Colon (tissue), 2 donors: ENCODE measurements around the gene AARS2.

ENCODE experiments used
- FAIRE-seq: peaks from 2 replicates; lab custom pipeline; 2012; peaks lifted over from hg19 to GRCh38; lab: Jason Lieb, UNC
- donor health status: control.
- donor health status: control.

The AARS2 gene

DNA sequence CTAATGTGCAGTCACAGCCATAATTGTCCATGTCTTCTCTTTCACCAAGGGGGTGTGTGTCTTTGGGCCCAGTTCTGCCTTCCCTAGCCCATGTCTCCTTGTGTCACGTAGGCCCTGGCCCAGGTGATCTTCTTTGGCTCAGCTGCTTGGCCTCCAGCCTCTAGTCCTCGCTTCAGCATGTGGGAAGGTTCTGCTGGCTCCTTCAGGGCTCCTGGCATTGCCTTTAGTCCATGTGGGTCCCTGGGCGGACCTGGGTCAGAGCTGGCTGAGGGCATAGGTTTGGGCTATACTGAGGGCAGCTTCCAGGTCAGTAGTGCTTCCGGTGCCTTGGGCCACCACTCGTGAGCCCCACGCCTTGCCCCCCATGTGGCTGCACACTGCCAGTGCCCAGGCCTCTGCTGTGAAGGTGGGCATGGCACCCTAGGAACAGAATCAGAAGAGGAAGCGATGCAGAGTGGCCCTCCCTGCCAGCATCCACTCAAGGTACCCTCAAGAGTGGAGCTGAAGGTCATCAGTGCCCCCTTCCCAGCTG lies 12.8 kb downstream of the AARS2 start:
- FAIRE-seq: no peak

DNA sequence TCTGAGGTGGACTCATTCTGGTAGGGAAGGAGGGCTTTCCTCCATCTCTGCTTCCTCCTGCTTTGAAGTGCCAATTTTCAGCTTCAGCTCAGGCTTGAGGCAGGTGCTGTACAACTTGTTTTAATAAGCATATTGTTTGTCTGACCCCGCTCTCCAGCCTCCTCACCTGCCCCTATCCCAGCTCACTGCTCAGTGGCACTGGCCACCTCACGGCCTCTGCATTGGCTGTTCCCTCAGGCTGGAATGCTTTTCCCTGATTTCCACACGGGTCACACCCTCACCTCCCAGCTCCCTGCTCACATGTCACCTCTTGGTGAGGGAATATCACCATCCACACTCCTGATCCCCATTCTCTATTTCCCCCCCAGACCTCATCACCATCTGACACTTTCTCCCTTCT lies 14.3 kb downstream of the AARS2 start:
- no peak for FAIRE-seq

DNA sequence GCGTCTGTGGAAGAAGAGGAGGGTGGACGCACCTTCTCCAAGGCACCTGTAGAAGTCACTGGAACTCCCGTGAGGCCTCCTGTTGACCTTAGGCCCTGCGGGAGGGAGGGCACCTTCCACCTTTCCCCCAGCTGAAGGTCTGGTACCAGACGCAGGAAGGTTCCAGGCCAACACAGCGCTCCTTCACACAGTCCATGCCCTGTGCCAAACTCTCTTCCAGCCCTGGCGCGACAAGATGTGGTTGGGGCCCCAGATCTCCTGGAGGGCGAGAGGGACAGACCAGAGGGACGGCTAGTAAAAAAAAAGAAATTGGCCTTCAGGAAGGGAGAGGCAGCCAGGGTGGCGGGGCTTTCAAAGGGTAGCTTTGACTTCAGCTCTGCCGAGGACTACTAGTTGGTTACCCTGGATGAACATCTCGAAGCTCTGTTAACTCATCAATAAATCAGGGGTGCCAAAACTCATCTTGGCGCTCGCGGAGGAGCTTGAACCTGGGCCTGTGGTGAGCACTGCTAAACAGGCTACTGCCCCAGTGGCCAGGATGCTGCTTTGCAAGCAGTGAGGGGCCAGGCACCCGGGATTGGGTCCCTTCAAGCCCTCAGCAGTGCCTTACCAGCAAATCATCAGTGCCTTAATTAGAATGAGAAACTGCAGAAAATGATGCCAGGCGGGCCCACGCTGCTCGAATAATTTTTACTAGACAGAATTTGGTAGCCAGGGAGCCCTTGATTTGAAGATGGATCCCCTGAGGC lies 14.9 kb downstream of the AARS2 start:
- no peak for FAIRE-seq

DNA sequence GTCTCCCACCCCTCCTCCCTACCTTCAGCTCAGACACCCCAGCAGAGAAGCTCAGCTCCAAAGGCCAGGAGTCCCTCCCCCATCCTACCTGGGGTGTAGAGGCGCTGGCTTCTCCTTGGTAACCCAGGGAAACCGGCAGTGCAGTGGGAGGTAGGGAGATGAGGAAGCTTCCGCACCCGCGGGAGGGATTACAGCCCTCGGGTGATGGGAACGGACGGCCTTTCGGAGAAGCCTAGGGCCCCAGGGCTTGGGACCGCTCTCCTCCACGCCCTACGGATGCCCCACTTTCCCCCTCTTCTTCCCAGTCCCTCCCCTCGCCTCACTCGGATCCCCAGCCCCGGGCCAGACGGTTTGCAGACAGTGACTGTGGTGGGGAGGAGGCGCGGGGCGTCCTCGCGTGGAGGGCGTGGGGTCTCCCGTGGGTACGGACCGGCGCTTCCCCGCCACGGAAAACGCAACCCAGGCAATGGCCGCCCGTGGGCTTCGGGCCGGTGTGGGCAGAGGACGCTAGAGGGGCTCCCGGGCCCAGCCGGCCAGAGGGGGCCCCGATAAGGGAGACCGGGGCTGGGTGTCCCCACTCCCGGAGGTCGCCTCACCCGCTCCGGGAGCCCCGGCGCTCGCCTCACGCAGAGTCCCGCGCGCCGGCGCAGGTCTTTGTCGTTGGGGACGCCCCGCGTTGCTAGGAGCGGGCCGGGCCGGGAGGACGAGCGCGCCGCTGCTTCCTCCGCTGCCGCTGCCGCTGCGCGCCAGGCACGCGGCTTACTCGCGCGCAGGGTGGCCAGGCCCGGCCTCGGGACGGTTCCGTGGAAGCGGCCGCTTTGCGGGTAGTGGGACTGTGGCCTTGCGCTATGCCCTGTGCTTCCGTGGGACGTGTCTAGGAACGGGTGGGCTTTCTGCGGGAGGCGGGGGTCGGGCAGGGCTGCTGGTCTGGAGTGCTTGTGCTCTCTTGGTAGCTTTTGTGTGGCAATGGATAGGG lies 15.8 kb downstream of the AARS2 start:
- FAIRE-seq: no peak

DNA sequence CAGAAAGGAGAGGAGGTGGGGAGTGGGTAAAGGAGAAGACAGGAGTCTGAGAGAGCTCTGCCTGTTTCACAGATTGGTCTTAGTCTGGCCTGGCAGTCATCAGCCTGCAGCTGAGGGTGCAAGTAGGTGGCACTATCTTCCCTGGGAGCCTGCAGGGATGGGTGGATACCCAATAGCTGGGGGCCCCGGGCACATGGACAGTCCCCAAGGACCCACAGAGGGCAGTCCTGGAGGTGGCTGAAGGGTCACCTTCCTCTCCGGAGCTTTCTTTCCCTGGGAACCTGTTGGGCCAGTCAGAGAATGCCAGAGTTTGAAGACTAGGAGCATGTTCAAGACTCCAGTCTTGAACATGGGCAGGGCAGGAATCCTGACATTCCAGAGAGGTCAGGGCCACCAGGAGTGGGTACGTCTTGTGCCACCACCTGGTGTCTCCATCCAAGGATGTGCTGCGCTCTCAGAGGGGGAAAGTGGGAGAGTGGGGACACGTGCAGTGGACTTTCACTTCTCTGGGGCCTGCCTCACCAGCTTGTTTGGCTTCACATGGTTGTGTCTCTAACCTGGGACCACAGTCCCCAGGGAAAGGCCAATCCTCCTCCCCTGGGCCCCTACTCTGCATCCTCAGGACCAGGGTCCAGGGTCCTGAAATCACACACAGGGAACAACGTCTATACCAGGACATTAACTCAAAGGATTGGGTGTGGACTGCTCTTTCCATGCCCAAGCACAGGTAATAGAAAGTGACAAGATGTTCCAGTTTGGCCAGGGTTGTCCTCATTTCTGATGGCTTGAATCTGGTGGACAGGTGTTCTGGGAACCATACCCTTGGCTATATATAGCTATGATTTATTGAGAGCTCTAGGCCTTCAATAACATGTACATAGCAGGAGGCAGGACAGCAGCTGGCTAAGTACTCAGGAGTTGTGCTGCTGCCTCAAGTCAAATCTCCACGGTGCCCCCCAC lies 18.0 kb downstream of the AARS2 start:
- FAIRE-seq: no peak

DNA sequence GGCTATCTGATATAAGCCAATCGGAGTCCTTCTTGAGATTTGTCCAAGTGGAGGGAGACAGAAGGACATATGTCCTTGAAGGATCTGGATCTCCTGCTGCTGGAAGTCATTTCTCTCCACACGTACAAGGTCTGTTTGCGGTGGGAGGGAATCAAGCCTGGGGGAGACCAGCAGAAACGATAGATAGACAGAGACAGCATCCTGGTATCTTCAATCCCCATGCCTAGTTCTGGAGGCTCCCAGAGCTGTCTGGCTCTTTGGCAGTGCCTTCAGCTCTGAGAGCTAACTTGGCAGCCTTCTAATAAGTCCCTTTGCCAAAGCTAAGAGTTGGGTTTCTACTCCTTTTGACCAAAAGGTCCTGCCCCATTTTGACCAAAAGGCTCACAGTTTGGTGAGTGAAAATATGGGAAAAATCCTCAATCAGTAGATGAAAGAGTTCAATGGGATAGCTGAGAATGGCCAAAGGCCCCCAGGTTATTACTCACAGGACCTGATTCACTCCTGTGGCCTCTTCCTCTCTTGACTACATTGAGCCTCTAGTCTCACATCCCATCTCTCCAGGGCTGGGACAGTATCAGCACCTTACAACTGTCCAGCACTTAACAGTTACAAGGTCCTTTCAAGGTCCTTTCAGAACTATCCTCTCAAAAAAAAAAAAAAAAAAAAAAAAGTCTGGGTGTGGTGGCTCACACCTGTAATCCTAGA lies 20.3 kb downstream of the AARS2 start:
- no peak for FAIRE-seq

DNA sequence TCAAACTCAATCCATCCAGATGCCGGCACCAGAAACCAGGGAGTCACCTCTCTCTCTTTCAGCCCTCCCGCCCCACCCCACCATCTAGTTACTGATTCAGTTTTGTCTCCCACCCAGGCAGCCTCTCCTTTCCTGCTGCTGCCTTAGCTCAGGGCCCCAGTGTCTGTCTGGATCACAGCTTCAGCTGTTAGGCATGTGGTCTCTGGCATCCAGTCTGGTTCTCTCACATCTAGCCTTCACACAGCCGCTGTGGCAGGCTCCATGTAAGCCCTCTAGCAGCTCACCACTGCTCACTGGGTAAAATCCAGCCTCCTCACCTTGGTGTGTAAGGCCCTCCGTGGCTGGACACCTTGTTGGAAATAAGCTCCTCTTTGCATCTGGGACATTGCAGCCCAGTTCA lies 21.3 kb downstream of the AARS2 start:
- FAIRE-seq: no peak

DNA sequence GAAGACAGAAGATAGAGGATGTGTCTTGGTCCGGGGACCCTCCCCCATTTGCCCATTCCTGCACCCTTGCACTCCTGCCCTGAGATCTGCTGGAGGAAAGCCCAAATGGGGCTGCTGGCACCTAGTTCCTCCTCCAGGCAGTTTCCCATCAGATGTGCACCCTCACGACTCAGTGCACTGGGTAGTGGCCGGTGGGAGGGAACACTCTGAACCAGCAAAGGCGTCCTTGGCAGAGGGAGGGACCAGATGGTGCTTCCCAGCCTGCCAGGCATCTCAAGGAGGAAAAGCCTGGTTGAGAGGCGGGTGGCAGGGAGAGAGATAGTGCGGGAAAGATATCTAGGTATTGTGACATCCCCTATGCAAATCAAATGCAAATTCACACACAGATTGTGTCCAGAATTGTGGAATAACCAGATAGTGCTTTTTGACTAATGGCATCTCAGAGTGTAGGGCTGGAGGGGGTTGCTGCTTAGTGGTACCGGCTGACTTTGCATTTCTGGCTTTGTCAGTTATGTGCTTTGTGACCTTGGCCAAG lies 23.4 kb downstream of the AARS2 start:
- no peak for FAIRE-seq

DNA sequence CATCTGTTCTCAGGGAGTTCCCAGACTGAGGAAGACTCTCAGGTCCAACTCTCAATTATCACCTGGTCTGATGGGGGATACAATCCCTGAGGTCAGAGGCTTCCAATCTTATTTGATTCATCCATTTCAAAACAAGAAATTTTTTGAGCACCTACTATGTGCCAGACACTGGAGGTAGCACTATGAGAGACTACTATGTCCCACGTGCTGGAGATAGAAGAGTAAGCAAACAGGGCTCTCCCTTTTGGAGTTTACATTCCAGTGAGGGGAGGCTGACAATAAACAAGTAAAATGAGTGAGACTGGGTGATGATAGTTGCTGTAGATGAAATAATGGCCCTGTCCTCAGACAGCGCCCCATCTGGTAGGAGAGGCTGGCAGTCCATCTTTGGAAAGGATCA lies 26.4 kb downstream of the AARS2 start:
- FAIRE-seq: no peak

DNA sequence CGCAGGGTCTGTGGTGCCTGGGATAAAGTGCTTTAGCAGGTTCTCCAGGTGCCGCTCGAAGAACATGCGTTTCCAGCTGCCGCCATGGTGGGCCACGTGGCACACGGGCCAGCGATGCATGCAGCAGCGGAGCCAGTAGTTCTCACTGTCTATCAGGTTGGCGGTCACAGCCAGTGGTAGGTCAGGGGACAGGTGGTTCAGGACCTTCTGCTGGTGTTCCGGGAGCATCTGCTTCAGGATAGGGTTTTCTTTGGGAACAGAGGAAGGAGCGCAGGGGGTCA lies 26.9 kb downstream of the AARS2 start:
- no peak for FAIRE-seq

DNA sequence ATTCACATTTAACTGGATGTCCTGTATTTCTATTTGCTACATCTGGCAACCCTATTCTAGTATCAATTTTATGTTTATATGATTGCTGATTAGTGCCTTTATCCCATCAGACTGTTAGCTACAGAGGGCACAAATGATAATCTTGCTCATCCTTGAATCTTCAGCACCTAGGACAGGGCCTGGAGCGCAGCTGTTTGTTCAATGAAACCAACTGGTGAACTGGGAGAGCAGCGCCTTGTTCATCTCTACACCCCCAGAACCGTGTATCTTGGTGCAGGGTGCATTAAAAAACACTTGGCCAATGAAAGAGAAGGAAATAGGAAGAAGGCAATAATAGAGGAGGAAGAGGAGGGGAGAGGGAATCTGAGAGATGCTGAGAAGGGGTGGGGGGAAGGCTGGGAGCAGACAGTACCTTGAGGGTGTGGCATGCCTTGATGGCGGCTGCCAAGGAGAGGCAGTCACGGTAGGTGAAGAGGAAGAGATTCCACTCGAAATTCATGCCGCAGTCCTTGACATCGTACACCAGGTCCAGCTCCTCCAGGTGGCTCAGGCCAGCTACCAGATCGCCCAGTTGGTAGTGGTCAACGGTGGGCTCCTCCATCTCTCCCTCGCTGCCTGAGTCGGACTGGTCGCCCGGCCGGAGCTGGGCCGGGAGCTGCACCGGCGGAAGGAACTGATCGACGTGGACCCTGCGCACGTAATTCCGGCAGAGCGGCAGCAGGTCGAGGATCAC lies 27.4 kb downstream of the AARS2 start:
- no peak for FAIRE-seq

DNA sequence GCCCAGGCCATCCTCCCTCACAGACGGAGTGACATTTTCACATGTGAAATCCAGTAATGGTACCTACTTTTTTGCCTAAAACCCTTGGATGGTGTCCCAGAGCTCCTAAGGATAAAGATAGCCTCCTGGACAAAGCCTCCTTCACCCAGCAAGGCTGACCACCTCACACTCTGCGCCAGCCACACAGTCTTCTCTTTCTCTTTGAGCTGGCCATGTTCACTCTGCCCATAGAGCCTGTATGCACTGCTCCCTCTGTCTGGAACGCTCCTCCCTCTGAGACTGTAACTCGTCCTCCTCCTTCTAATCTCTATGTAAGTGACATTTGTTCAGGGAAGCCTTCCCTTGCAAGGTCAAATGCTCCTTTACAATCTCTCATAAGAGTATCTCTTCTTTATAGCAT lies 28.3 kb downstream of the AARS2 start:
- FAIRE-seq: no peak

DNA sequence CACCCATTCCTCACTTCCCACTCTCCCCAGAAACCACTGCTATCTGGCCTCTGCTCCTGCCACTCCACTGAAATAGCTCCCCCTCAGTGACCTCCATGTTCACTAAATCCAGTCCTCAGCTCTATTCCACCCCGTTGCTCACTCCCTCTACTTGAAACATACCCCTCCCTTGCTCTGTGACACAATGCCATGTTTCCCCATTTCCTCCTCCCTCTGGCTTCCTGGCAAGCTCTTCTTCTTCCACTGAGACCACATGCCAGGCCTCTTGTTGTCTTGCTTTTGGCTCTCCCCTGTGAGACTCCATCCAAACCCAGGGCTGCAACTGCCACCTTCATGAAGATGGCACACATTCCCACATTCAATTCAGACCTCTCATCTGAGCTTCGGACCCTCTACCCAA lies 29.0 kb downstream of the AARS2 start:
- no peak for FAIRE-seq

DNA sequence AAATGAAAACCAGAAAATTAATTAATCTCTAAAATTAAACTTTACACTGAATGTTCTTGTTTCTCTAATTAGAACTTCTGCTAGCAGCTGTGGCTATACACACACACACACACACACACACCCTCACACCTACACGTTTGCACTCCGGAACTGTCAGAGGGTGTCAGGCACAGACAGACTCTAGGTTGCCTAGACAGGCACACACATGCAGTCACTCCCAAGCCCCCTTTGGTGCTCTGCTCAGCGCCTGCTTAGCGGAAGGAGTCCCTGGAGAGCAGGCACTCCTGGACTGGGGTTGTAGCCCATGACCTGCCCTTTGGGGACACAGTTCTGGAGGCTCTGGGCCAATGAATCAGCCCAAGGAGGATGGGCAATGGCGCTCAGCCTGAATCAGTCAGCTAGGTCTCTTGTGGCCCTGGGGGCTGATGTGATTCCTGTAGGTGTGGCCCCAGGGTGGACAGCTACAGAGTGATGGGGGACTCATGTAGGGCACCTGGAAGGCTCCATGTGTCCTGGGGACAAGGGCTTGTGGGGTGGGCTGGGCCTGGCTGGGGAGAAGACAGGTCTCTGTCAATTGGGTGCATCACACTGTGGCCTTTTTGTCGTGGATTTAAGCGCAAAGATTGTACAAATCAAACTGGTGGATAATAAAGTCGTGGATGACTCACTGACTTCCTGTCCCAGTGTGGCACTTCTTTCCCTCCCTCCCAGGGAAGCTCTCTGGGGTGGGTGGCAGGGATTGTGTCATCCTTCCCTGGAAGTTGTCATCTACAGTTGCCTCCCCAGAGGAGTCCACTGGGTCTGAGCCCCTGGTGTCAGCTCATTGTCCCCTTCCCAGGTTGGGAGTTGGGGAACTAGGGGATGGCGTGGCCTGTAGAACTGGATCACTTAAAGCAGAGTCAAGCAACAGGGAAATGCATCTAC lies 34.1 kb downstream of the AARS2 start:
- no peak for FAIRE-seq

DNA sequence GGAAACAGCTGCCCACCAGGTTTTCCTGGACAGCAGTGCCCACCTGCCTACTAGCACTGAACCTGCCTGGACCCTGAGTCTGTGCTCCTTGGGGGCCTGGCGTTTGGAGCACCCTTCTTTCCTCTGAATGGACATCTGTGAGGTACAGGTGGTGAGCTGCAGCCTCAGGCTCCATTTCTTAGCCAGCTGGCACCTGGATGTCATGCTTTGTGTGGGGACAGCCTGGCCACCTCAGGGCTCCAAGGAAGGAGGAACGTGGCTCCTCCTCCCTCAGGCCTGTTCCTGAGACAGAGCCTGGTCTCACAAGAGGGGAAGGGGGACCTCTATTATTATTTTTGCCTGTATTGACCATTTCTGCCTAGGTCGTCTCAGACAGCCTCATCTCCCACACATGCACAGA lies 34.8 kb downstream of the AARS2 start:
- FAIRE-seq: no peak

DNA sequence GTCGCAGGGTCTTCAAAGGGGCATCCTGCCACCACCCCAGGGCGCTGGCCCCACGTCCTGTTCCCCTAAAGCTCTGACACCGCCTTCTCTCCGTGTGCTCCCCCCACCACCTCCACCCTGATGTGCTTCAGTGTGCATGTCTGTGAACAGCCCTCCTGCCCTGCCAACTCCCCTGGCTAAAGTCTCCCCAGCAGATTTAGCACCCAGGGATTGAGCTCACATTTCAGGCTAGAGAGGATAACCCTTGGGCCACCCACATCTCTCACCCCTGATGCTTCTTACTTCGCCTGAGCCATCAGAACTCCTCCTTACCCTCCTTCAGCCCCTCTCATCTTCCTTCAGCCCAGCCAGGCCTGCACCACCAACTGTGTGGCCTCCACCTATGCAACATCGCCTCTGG lies 35.4 kb downstream of the AARS2 start:
- no peak for FAIRE-seq

DNA sequence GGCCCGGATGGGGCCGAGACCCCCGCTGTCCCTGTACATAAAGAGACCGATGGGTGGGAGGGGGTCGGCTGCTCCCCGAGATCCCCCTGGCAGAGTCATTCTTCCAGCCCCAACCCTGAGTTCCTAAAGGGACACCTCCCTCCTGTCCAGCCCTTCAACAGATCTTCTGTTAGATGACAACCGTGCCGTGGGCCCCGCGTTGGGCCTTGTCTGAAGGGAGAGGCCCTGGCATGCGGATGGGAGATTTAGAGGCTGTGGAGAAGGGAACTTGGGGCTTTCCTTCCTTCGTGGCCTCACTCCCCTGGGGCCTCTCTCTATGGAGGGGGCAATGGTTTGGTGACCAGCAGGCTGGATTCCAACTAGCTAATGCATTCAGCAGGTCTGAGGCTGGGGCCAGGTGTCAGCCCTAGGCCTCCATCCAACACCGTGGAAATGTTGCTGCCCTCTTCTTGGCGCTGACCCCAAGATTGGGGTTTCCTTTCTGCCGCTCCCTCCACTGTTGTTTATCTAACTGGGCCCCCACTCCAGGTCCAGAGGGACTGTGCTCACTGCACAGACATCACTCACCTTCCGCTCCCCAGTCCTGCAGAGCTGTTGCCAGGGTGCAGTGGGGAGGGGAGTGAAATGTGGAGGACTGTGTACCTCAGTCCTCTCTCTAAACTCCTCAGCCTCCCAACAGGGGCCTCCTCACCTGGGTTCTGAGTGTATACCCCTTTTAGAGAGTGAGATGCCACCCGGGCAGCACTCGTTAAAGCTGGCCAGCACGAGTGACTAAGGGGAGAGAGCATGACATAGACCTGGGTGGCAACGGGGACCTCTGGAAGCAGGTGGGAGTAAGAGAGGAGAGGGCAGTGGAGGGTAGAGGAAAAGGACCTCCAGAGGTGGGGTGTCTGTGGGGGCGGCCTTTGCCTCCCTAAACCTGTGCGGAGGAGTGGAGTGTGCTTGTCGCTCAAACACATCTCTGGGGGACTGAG lies 36.2 kb downstream of the AARS2 start:
- no peak for FAIRE-seq
